DND-41 (cell line): ENCODE measurements around the gene DPEP1.

Experiments used
- ATAC-seq: fragments of 200-7000 bp; cut with Tn5 transposase; 3 replicates; pipeline ENCODE4 v1.9.1; 2021; ENCODE audit warnings: low read depth; ENCODE audit not compliant: insufficient read depth
- DNase-seq: peaks from one replicate; pipeline ENCODE4 v3.0.0-alpha.2; 2020
- H2AFZ ChIP-seq: 2 replicates; pipeline ENCODE4 v1.6.0; 2012; ENCODE audit warnings: low read depth, low read length
- H3K27ac ChIP-seq: 2 replicates; pipeline ENCODE4 v1.5.1; 2012; ENCODE audit warnings: low read length, inconsistent platforms
- H3K27me3 ChIP-seq: fragments of 200-600 bp; sonication (generic); 2 replicates; pipeline ENCODE4 v1.6.0; 2012; ENCODE audit warnings: low read length, mild to moderate bottlenecking, inconsistent platforms; ENCODE audit not compliant: insufficient read depth, poor library complexity
- H3K36me3 ChIP-seq: 2 replicates; pipeline ENCODE4 v1.5.1; 2012; ENCODE audit warnings: low read length, inconsistent platforms; ENCODE audit not compliant: insufficient read depth
- H3K4me1 ChIP-seq: 2 replicates; pipeline ENCODE4 v1.5.1; 2012; ENCODE audit warnings: mild to moderate bottlenecking, low read length; ENCODE audit not compliant: insufficient read depth
- H3K4me2 ChIP-seq: 2 replicates; pipeline ENCODE4 v1.6.0; 2012; ENCODE audit warnings: mild to moderate bottlenecking, moderate library complexity, low read length, inconsistent platforms; ENCODE audit not compliant: insufficient read depth
- H3K4me3 ChIP-seq, 2 experiments: fragments of 200-600 bp in 1 of 2; shearing (Covaris generic) in 1 of 2; 2 replicates each; pipeline ENCODE4 v1.5.1; 2012 to 2016; ENCODE audit warnings: inconsistent platforms in 2 of 2, low read length in 2 of 2, mild to moderate bottlenecking in 2 of 2, low read depth in 1 of 2, moderate library complexity in 1 of 2
- H3K79me2 ChIP-seq: 2 replicates; pipeline ENCODE4 v1.6.0; 2012; ENCODE audit warnings: low read length, inconsistent platforms; ENCODE audit not compliant: insufficient read depth
- H3K9ac ChIP-seq: 2 replicates; pipeline ENCODE4 v1.6.0; 2012; ENCODE audit warnings: low read depth, mild to moderate bottlenecking, inconsistent platforms, low read length, moderate library complexity
- H3K9me3 ChIP-seq: 2 replicates; pipeline ENCODE4 v1.5.1; 2012; ENCODE audit warnings: low read length, moderate library complexity, mild to moderate bottlenecking, inconsistent platforms; ENCODE audit not compliant: insufficient read depth, severe bottlenecking
- H4K20me1 ChIP-seq: 2 replicates; pipeline ENCODE4 v1.6.0; 2012; ENCODE audit warnings: low read length; ENCODE audit not compliant: insufficient read depth
- CTCF ChIP-seq: IDR thresholded peaks from 2 replicates; pipeline ENCODE4 v1.5.1; 2012; ENCODE audit warnings: borderline replicate concordance, low read length, moderate library complexity, mild to moderate bottlenecking; ENCODE audit not compliant: poor library complexity, severe bottlenecking; ENCODE audit errors: extremely low read depth
- EZH2 ChIP-seq: IDR thresholded peaks from 3 replicates; pipeline ENCODE4 v1.6.1; 2012; ENCODE audit warnings: borderline replicate concordance, low read depth, mild to moderate bottlenecking, moderate library complexity, low read length, inconsistent platforms; ENCODE audit not compliant: severe bottlenecking

The DPEP1 gene

DNA sequence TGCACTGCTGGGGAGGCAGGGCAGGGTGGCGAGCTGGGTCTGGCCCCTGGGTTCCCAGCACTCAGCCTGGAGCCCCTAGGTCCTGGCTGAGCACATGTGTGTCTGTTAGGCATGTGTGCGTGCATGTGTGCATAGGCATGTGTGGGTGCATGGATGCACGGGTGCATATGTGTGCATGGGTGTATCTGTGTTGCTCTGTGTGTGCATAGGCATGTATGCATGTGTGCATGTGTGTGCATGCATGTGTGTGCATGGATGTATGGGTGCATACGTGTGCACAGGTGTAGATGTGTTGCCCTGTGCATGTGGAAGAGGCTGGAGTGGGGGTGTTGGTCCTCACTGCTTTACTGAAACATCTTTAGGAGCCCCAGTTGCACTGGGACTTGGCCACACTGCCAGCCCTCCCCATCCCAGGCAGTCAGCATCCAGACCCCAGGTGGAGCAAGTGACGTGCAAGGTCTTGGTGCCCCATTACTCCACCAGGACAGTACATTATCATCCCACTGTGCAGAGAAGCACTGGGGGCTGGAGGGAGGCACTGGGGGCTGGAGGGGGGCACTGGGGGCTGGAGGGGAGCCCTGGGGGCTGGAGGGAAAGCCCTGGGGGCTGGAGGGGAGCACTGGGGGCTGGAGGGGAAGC lies 10.4 kb upstream of the DPEP1 start:
- Histone ChIP-seq H3K4me1 (peaks cover 51% of the 10 kb centered on the region), H3K27me3 (no peaks in the 10 kb centered on the region), H3K36me3 (no peaks in the 10 kb centered on the region), H3K4me2 (peak overlapping the region; percentile 65), H3K9ac (peak overlapping the region; percentile 24), H4K20me1 (0 out of 2 replicates have a peak, but pooled peaks cover 3% of the 10 kb centered on the region), H3K27ac (peak overlapping the region; percentile 75), H3K9me3 (no peaks in the 10 kb centered on the region), H3K4me3 (peak overlapping the region in 1 of 2 experiments; percentile 40; a peak in 2 of 4 replicates), H2AFZ (peak overlapping the region; percentile 30; the same call in 1 of the 2 replicates), H3K79me2 (no peaks in the 10 kb centered on the region)
- TF ChIP-seq CTCF: no peak
- no peak for TF ChIP-seq EZH2
- ATAC-seq (no peak; the same call in 2 of the 3 replicates), DNase-seq (no peak)

DNA sequence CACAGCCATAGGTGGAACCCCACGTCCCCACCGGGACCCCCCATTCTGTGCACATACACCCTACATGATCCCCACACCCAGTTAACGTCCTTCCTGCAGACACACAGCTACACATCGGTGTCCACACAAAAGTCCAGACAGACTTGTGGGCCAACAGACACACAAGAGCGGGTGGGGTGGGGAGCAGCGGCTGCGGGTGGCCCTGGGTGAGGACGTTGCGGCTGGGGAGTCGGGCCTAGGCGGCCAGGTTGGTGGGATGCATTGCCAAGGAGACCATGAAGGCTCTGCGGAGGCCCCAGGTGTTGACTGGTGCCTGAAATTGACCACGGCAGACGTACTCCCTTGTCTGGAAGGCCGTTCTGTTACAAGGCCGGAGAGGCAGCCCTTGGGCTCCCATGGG lies 8.7 kb upstream of the DPEP1 start:
- Histone ChIP-seq H3K36me3 (no peaks in the 10 kb centered on the region), H3K79me2 (no peaks in the 10 kb centered on the region), H3K9ac (no peak overlapping the region), H3K4me3 (no peak overlapping the region), H3K9me3 (no peaks in the 10 kb centered on the region), H4K20me1 (0 out of 2 replicates have a peak, but pooled peaks cover 3% of the 10 kb centered on the region), H2AFZ (no peak overlapping the region), H3K4me2 (no peak overlapping the region), H3K4me1 (peaks cover 68% of the 10 kb centered on the region), H3K27me3 (no peaks in the 10 kb centered on the region), H3K27ac (peak overlapping the region; percentile 94)
- TF ChIP-seq CTCF (no peak), EZH2 (no peak)
- DNase-seq (no peak), ATAC-seq (no peak)

DNA sequence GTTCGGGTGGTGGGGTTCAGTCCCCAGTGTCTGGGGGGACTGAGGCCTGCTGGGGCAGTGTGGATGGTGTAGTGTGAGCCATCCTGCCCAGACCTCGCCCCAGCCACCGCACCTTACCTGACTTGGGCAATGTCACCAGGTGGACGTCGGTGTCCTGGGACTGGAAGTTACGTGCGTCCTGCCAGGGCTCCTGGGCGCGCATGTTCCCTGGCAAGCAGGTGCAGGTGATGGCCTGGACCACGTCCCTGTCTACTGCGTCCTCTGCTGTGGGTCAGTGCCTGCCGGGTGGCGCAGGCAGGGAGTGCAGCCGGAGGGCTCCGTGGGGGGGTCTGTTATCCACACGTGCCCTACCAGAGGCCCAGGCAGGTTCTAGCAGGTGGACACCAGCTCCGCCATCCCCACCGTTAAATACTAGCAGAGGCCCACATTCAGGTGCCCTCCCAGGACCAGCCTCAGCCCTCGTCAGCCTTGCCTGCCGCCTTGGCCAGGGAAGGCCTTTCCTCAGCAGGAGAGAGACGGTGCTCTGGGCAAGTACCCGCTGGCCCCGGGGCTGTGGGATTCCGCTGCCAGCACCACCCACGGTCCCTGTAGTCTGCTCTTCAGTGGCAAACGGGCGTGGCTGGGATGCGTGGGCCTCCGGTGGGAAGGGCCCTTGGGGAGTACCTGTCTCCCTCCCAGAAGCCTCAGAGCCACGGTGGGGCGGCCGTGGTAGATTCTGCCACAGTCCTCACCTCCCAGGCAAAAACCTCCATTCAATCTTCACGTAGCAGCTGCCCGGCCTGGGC lies 8.1 kb upstream of the DPEP1 start:
- Histone ChIP-seq H3K9me3 (no peaks in the 10 kb centered on the region), H3K36me3 (no peaks in the 10 kb centered on the region), H3K27ac (peak overlapping the region; percentile 94), H2AFZ (no peak overlapping the region), H4K20me1 (0 out of 2 replicates have a peak, but pooled peaks cover 3% of the 10 kb centered on the region), H3K4me3 (no peak overlapping the region), H3K27me3 (no peaks in the 10 kb centered on the region), H3K79me2 (no peaks in the 10 kb centered on the region), H3K4me2 (0 out of 2 replicates have a peak overlapping the region, but pooled peaks have one; percentile 17), H3K9ac (peak overlapping the region; percentile 65), H3K4me1 (peaks cover 71% of the 10 kb centered on the region)
- ATAC-seq: no peak
- DNase-seq: no peak
- TF ChIP-seq CTCF: no peak
- no peak for TF ChIP-seq EZH2
